ENCODE results near the gene PIM3.
"Not testable (repeated sequence)": the region's sequence is repeated elsewhere in the genome, so short reads cannot be mapped to it uniquely, and the experiment has no call there.

PIM3 gene

GRCh38 chr22:49968313-49968830 lies 7.8 kb downstream of the PIM3 start:
- no peak for DNase-seq (ENCODE audit: low spot score)

- no peak for DNase-seq (ENCODE audit: low spot score)
Observed at GRCh38 chr22:49968831-49969661, 8.5 kb downstream of the PIM3 start.

GRCh38 chr22:49969751-49970527 lies 9.4 kb downstream of the PIM3 start:
- DNase-seq (ENCODE audit: low spot score), result no peak

GRCh38 chr22:49970528-49971231 lies 10.1 kb downstream of the PIM3 start:
- peak; percentile 82 for DNase-seq (ENCODE audit: low spot score)

- peak; percentile 40 for DNase-seq (ENCODE audit: low spot score)
Observed at GRCh38 chr22:49971232-49972162, 10.9 kb downstream of the PIM3 start.

- no peak for DNase-seq (ENCODE audit: low spot score)
Observed at GRCh38 chr22:49972163-49973017, 11.8 kb downstream of the PIM3 start.

GRCh38 chr22:49973018-49973961 lies 12.7 kb downstream of the PIM3 start:
- no peak for DNase-seq (ENCODE audit: low spot score)

- no peak for DNase-seq (ENCODE audit: low spot score)
Observed at GRCh38 chr22:49975543-49976389, 15.2 kb downstream of the PIM3 start.

- DNase-seq (ENCODE audit: low spot score), result no peak
Observed at GRCh38 chr22:49976439-49977175, 16.0 kb downstream of the PIM3 start.

GRCh38 chr22:49977578-49977977 lies 17.0 kb downstream of the PIM3 start:
- DNase-seq (ENCODE audit: low spot score), result no peak

- DNase-seq (ENCODE audit: low spot score), result peak; percentile 58
Observed at GRCh38 chr22:49979587-49980264, 19.2 kb downstream of the PIM3 start.

GRCh38 chr22:49981799-49982198 lies 21.2 kb downstream of the PIM3 start:
- DNase-seq (ENCODE audit: low spot score), result not testable (repeated sequence)

- no peak for DNase-seq (ENCODE audit: low spot score)
Observed at GRCh38 chr22:49983148-49984042, 22.8 kb downstream of the PIM3 start.

- no peak for DNase-seq (ENCODE audit: low spot score)
Observed at GRCh38 chr22:49986325-49986724, 25.8 kb downstream of the PIM3 start.

- DNase-seq (ENCODE audit: low spot score), result not testable (repeated sequence)
Observed at GRCh38 chr22:49989826-49990225, 29.3 kb downstream of the PIM3 start.

GRCh38 chr22:49991167-49991566 lies 30.6 kb downstream of the PIM3 start:
- DNase-seq (ENCODE audit: low spot score), result no peak
